ENCODE results near the gene CD177.
"Not testable (repeated sequence)": the region's sequence is repeated elsewhere in the genome, so short reads cannot be mapped to it uniquely, and the experiment has no call there.

Gene CD177

DNA sequence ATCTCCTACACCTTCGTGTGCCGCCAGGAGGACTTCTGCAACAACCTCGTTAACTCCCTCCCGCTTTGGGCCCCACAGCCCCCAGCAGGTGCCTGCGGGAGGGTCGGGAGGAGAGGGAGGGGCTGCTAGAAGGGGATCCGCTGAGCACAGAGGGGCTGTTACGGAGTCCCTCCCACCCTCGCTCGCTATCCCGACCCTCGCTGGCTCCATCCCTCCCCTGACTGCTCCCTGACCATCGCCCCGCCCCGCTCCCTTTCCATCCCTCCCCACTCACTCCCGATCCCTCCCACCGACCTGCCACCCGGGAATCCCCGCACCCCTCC, 780 bp downstream of the CD177 start:
- Histone ChIP-seq H3K9ac (ENCODE audit: low read depth, low read length) (no peak overlapping the region), H3K27ac (ENCODE audit: low read depth, low read length) (no peak overlapping the region), H3K9me3 (ENCODE audit: control insufficient read depth, insufficient read depth, low read length) (no peaks in the 10 kb centered on the region), H3K36me3 (ENCODE audit: control insufficient read depth, insufficient read depth, low read length) (no peaks in the 10 kb centered on the region), H3K4me3 (ENCODE audit: low read depth, low read length) (peak overlapping the region; percentile 92), H3K27me3 (ENCODE audit: control insufficient read depth, insufficient read depth, low read length) (peaks cover 8% of the 10 kb centered on the region), H3K4me1 (ENCODE audit: control insufficient read depth, insufficient read depth, low read length) (no peaks in the 10 kb centered on the region)

- H3K4me3 ChIP-seq (ENCODE audit: low read depth, low read length); H3K9ac ChIP-seq (ENCODE audit: low read depth, low read length); H3K9me3 ChIP-seq (ENCODE audit: control insufficient read depth, insufficient read depth, low read length); H3K27me3 ChIP-seq (ENCODE audit: control insufficient read depth, insufficient read depth, low read length); H3K36me3 ChIP-seq (ENCODE audit: control insufficient read depth, insufficient read depth, low read length); H3K4me1 ChIP-seq (ENCODE audit: control insufficient read depth, insufficient read depth, low read length); H3K27ac ChIP-seq (ENCODE audit: low read depth, low read length): not testable (repeated sequence)
Observed at GRCh38 chr19:43356749-43357148, 3.3 kb downstream of the CD177 start.

- Histone ChIP-seq H3K9ac (ENCODE audit: low read depth, low read length) (no peak overlapping the region), H3K27ac (ENCODE audit: low read depth, low read length) (no peak overlapping the region), H3K36me3 (ENCODE audit: control insufficient read depth, insufficient read depth, low read length) (no peaks in the 10 kb centered on the region), H3K27me3 (ENCODE audit: control insufficient read depth, insufficient read depth, low read length) (no peaks in the 10 kb centered on the region), H3K9me3 (ENCODE audit: control insufficient read depth, insufficient read depth, low read length) (no peaks in the 10 kb centered on the region), H3K4me1 (ENCODE audit: control insufficient read depth, insufficient read depth, low read length) (no peaks in the 10 kb centered on the region), H3K4me3 (ENCODE audit: low read depth, low read length) (no peak overlapping the region)
Observed at GRCh38 chr19:43362179-43362578, 8.7 kb downstream of the CD177 start.

DNA sequence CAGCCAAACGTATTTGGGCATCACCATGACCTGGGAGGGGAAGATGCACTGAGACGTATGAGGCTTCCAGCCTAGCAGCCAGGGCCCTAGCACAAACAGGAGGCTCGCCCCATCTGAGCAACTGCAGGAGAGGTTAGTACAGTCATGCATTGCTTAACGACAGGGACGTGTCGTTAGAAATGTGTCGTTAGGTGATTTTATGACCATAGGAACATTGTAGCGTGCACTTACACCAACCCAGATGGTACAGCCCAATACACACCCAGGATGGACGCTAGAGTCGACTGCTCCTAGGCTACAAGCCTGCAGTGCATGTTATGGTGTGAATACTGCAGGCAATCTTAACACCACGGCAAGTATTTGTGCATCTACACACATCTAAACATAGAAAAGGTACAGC, 9.3 kb downstream of the CD177 start:
- Histone ChIP-seq H3K27me3 (ENCODE audit: control insufficient read depth, insufficient read depth, low read length) (no peaks in the 10 kb centered on the region), H3K4me1 (ENCODE audit: control insufficient read depth, insufficient read depth, low read length) (no peaks in the 10 kb centered on the region), H3K9ac (ENCODE audit: low read depth, low read length) (no peak overlapping the region), H3K4me3 (ENCODE audit: low read depth, low read length) (no peak overlapping the region), H3K27ac (ENCODE audit: low read depth, low read length) (no peak overlapping the region), H3K36me3 (ENCODE audit: control insufficient read depth, insufficient read depth, low read length) (no peaks in the 10 kb centered on the region), H3K9me3 (ENCODE audit: control insufficient read depth, insufficient read depth, low read length) (no peaks in the 10 kb centered on the region)

DNA sequence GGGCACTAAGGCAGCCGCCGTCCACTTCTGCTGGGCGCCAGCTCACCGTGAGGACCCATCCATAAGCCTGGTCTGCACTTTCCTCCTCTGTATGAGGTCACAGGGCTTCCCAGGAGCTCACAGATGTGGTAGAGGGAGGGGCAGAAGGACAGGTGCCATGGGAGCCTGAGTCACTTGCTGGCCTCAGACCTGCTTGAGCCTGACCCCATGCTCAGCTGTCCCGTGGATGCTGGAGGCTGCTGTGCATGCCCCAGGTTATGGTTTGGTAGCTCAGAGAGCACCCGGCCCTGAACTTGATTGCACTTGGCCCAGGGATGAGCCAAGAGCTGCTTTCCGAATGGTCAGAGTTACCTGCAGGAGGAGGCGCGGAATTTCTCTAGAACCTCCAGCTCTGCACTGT, 12.2 kb downstream of the CD177 start:
- not testable (repeated sequence) for H3K27ac ChIP-seq (ENCODE audit: low read depth, low read length); H3K4me3 ChIP-seq (ENCODE audit: low read depth, low read length); H3K27me3 ChIP-seq (ENCODE audit: control insufficient read depth, insufficient read depth, low read length); H3K4me1 ChIP-seq (ENCODE audit: control insufficient read depth, insufficient read depth, low read length); H3K9me3 ChIP-seq (ENCODE audit: control insufficient read depth, insufficient read depth, low read length); H3K9ac ChIP-seq (ENCODE audit: low read depth, low read length); H3K36me3 ChIP-seq (ENCODE audit: control insufficient read depth, insufficient read depth, low read length)

- Histone ChIP-seq H3K9ac (ENCODE audit: low read depth, low read length) (no peak overlapping the region), H3K4me1 (ENCODE audit: control insufficient read depth, insufficient read depth, low read length) (no peaks in the 10 kb centered on the region), H3K36me3 (ENCODE audit: control insufficient read depth, insufficient read depth, low read length) (no peaks in the 10 kb centered on the region), H3K27ac (ENCODE audit: low read depth, low read length) (no peak overlapping the region), H3K27me3 (ENCODE audit: control insufficient read depth, insufficient read depth, low read length) (no peaks in the 10 kb centered on the region), H3K4me3 (ENCODE audit: low read depth, low read length) (no peak overlapping the region), H3K9me3 (ENCODE audit: control insufficient read depth, insufficient read depth, low read length) (no peaks in the 10 kb centered on the region)
Observed at GRCh38 chr19:43367822-43368221, 14.3 kb downstream of the CD177 start.

DNA sequence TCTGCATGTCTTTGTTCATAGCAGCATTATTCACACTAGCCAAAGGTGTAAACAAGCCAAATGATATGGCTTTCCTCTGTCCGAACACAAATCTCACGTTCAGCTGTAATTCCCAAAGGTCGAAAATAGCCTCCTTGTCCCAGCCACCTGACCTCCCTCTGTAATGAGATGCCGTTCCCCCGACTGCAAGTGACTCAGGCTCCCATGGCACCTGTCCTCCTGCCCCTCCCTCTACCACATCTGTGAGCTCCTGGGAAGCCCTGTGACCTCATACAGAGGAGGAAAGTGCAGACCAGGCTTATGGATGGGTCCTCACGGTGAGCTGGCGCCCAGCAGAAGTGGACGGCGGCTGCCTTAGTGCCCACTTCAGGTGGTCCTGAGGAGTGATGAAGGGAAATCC, 15.4 kb downstream of the CD177 start:
- H3K9me3 ChIP-seq (ENCODE audit: control insufficient read depth, insufficient read depth, low read length); H3K27me3 ChIP-seq (ENCODE audit: control insufficient read depth, insufficient read depth, low read length); H3K9ac ChIP-seq (ENCODE audit: low read depth, low read length); H3K4me1 ChIP-seq (ENCODE audit: control insufficient read depth, insufficient read depth, low read length); H3K36me3 ChIP-seq (ENCODE audit: control insufficient read depth, insufficient read depth, low read length); H3K27ac ChIP-seq (ENCODE audit: low read depth, low read length); H3K4me3 ChIP-seq (ENCODE audit: low read depth, low read length): not testable (repeated sequence)

- Histone ChIP-seq H3K36me3 (ENCODE audit: control insufficient read depth, insufficient read depth, low read length) (no peaks in the 10 kb centered on the region), H3K9me3 (ENCODE audit: control insufficient read depth, insufficient read depth, low read length) (no peaks in the 10 kb centered on the region), H3K27ac (ENCODE audit: low read depth, low read length) (no peak overlapping the region), H3K9ac (ENCODE audit: low read depth, low read length) (no peak overlapping the region), H3K4me3 (ENCODE audit: low read depth, low read length) (no peak overlapping the region), H3K27me3 (ENCODE audit: control insufficient read depth, insufficient read depth, low read length) (no peaks in the 10 kb centered on the region), H3K4me1 (ENCODE audit: control insufficient read depth, insufficient read depth, low read length) (no peaks in the 10 kb centered on the region)
Observed at GRCh38 chr19:43371909-43372308, 18.4 kb downstream of the CD177 start.

- H3K9ac ChIP-seq (ENCODE audit: low read depth, low read length), result no peak overlapping the region
- no peak overlapping the region for H3K27ac ChIP-seq (ENCODE audit: low read depth, low read length)
- H3K36me3 ChIP-seq (ENCODE audit: control insufficient read depth, insufficient read depth, low read length), result no peaks in the 10 kb centered on the region
- H3K9me3 ChIP-seq (ENCODE audit: control insufficient read depth, insufficient read depth, low read length), result no peaks in the 10 kb centered on the region
- H3K4me1 ChIP-seq (ENCODE audit: control insufficient read depth, insufficient read depth, low read length), result no peaks in the 10 kb centered on the region
- no peaks in the 10 kb centered on the region for H3K27me3 ChIP-seq (ENCODE audit: control insufficient read depth, insufficient read depth, low read length)
- H3K4me3 ChIP-seq (ENCODE audit: low read depth, low read length), result no peak overlapping the region
Observed at GRCh38 chr19:43372462-43372861, 19.0 kb downstream of the CD177 start.

GRCh38 chr19:43377624-43378023, 24.1 kb downstream of the CD177 start:
- H3K9me3 ChIP-seq (ENCODE audit: control insufficient read depth, insufficient read depth, low read length); H3K4me1 ChIP-seq (ENCODE audit: control insufficient read depth, insufficient read depth, low read length); H3K4me3 ChIP-seq (ENCODE audit: low read depth, low read length); H3K36me3 ChIP-seq (ENCODE audit: control insufficient read depth, insufficient read depth, low read length); H3K27me3 ChIP-seq (ENCODE audit: control insufficient read depth, insufficient read depth, low read length); H3K9ac ChIP-seq (ENCODE audit: low read depth, low read length); H3K27ac ChIP-seq (ENCODE audit: low read depth, low read length): not testable (repeated sequence)

DNA sequence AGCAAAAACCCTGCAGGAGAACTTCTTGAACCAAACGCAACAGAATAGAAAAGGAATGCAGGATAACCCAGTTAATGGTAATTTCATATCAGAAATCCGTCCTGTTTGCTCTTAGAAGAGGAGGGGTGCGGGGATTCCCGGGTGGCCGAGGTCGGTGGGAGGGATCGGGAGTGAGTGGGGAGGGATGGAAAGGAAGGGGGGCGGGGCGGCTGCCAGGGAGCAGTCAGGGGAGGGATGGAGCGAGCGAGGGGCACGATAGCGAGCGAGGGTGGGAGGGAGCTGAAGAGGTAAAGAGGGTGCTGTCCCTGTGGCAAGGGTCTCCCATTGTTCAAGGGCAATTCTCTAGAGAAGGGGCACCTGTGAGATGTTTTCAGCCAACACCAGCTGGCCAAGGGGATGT, 26.5 kb downstream of the CD177 start:
- no peaks in the 10 kb centered on the region for H3K27me3 ChIP-seq (ENCODE audit: control insufficient read depth, insufficient read depth, low read length)
- H3K27ac ChIP-seq (ENCODE audit: low read depth, low read length), result no peak overlapping the region
- H3K4me1 ChIP-seq (ENCODE audit: control insufficient read depth, insufficient read depth, low read length), result no peaks in the 10 kb centered on the region
- no peaks in the 10 kb centered on the region for H3K36me3 ChIP-seq (ENCODE audit: control insufficient read depth, insufficient read depth, low read length)
- no peak overlapping the region for H3K9ac ChIP-seq (ENCODE audit: low read depth, low read length)
- H3K4me3 ChIP-seq (ENCODE audit: low read depth, low read length), result no peak overlapping the region
- H3K9me3 ChIP-seq (ENCODE audit: control insufficient read depth, insufficient read depth, low read length), result no peaks in the 10 kb centered on the region

DNA sequence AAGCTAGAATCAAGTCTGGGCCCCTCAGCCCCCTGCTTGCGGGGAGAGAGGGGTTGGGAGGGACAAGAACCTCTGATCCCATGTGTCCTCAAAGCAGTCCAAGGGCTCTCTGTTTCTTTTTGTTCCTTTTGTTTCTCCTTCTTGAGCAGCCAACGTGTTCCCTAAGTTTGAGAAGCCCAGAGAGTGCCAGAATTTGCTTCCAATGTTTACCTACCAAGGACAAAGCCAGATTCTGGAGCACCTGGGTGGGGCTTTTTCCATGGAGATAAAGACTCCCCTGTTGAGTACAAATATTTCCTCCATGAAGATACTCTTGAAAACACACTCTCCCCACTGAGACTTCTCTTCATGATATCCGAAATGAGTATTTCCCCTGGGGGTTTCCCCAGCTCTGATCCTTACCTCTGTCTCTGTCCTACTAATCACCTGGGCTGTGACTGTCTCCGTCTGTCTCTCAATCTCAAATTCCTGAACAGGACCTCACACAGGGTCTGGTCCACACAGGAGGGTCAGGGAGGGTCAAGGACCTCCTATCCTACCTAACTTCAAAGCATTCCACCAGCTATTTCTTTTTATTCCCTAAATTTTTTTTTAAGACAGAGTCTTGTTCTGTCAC, 27.4 kb downstream of the CD177 start:
- H3K9ac ChIP-seq (ENCODE audit: low read depth, low read length), result no peak overlapping the region
- H3K9me3 ChIP-seq (ENCODE audit: control insufficient read depth, insufficient read depth, low read length), result no peaks in the 10 kb centered on the region
- no peaks in the 10 kb centered on the region for H3K27me3 ChIP-seq (ENCODE audit: control insufficient read depth, insufficient read depth, low read length)
- H3K27ac ChIP-seq (ENCODE audit: low read depth, low read length), result no peak overlapping the region
- no peaks in the 10 kb centered on the region for H3K36me3 ChIP-seq (ENCODE audit: control insufficient read depth, insufficient read depth, low read length)
- no peak overlapping the region for H3K4me3 ChIP-seq (ENCODE audit: low read depth, low read length)
- H3K4me1 ChIP-seq (ENCODE audit: control insufficient read depth, insufficient read depth, low read length), result no peaks in the 10 kb centered on the region
